ENCODE data around the gene VASH2.

VASH2 gene

GRCh38 chr1:212980123-212980785, 29.9 kb downstream of the VASH2 start:
- peak; percentile 23 for ATAC-seq

GRCh38 chr1:212981025-212981495, 30.7 kb downstream of the VASH2 start:
- TF ChIP-seq OSR1 (CRISPR knock-in tag; IDR thresholded peaks at IDR 0.05), result no peak
- no peak for TF ChIP-seq ZNF70 (CRISPR knock-in tag; IDR thresholded peaks at IDR 0.05)
- TF ChIP-seq ZC3H10 (CRISPR knock-in tag; IDR thresholded peaks at IDR 0.05), result no peak
- TF ChIP-seq RARB (CRISPR knock-in tag; IDR thresholded peaks at IDR 0.05), result no peak
- TF ChIP-seq GLIS3 (CRISPR knock-in tag; IDR thresholded peaks at IDR 0.05), result no peak
- TF ChIP-seq ZNF8 (CRISPR knock-in tag; IDR thresholded peaks at IDR 0.05), result no peak
- TF ChIP-seq ZFP3 (CRISPR knock-in tag; IDR thresholded peaks at IDR 0.05), result no peak
- no peak for TF ChIP-seq TOX (CRISPR knock-in tag; IDR thresholded peaks at IDR 0.05; ENCODE audit: borderline replicate concordance)
- TF ChIP-seq ARNTL (CRISPR knock-in tag; IDR thresholded peaks at IDR 0.05; ENCODE audit: borderline replicate concordance, low read depth), result no peak
- no peak for TF ChIP-seq CSRNP3 (CRISPR knock-in tag; IDR thresholded peaks at IDR 0.05)
- TF ChIP-seq PATZ1 (CRISPR knock-in tag; IDR thresholded peaks at IDR 0.05; ENCODE audit: borderline replicate concordance), result no peak
- no peak for TF ChIP-seq CSDC2 (CRISPR knock-in tag; IDR thresholded peaks at IDR 0.05)
- TF ChIP-seq TSHZ2 (CRISPR knock-in tag; IDR thresholded peaks at IDR 0.05), result no peak
- no peak for TF ChIP-seq ZNF565 (CRISPR knock-in tag; conservative IDR thresholded peaks at IDR 0.05; ENCODE audit: low read depth)
- no peak for TF ChIP-seq SNAI2 (CRISPR knock-in tag; IDR thresholded peaks at IDR 0.05)
- ATAC-seq, result no peak

More at GRCh38 chr1:212980123-212980785, 29.9 kb downstream of the VASH2 start:
- TF ChIP-seq BACH2 (CRISPR knock-in tag; IDR thresholded peaks at IDR 0.05; ENCODE audit: borderline replicate concordance) (no peak), ZC3H10 (CRISPR knock-in tag; IDR thresholded peaks at IDR 0.05) (no peak), ZNF70 (CRISPR knock-in tag; IDR thresholded peaks at IDR 0.05) (no peak), CREB5 (CRISPR knock-in tag; IDR thresholded peaks at IDR 0.05; ENCODE audit: low read depth) (peak; percentile 30; the same call in 1 of the 2 replicates), POU6F1 (CRISPR knock-in tag; IDR thresholded peaks at IDR 0.05; ENCODE audit: borderline replicate concordance, low read depth) (no peak), RARB (CRISPR knock-in tag; IDR thresholded peaks at IDR 0.05) (no peak), ZNF565 (CRISPR knock-in tag; conservative IDR thresholded peaks at IDR 0.05; ENCODE audit: low read depth) (no peak)

GRCh38 chr1:212981571-212982328, 31.4 kb downstream of the VASH2 start:
- no peak for ATAC-seq
- TF ChIP-seq GLIS3 (CRISPR knock-in tag; IDR thresholded peaks at IDR 0.05) (no peak), TCF4 (CRISPR knock-in tag; IDR thresholded peaks at IDR 0.05; ENCODE audit: borderline replicate concordance) (no peak), ESRRG (CRISPR knock-in tag; IDR thresholded peaks at IDR 0.05) (no peak), POU6F1 (CRISPR knock-in tag; IDR thresholded peaks at IDR 0.05; ENCODE audit: borderline replicate concordance, low read depth) (no peak), ISL1 (CRISPR knock-in tag; IDR thresholded peaks at IDR 0.05) (no peak), ZC3H10 (CRISPR knock-in tag; IDR thresholded peaks at IDR 0.05) (no peak), OSR1 (CRISPR knock-in tag; IDR thresholded peaks at IDR 0.05) (no peak), TSHZ2 (CRISPR knock-in tag; IDR thresholded peaks at IDR 0.05) (no peak), PPARA (CRISPR knock-in tag; IDR thresholded peaks at IDR 0.05; ENCODE audit: borderline replicate concordance) (no peak), ZNF70 (CRISPR knock-in tag; IDR thresholded peaks at IDR 0.05) (no peak), ZNF565 (CRISPR knock-in tag; conservative IDR thresholded peaks at IDR 0.05; ENCODE audit: low read depth) (no peak)

Measured in SK-N-SH treated with all-trans-retinoic acid at 6 μM for 48 hours (cell line).